GM18907 (cell line): Measurements from ENCODE around the gene TMEM121.

Experiments
- ATAC-seq: cut with Tn5 transposase; IDR thresholded peaks from one replicate; pipeline ENCODE4 v1.9.1; 2021; ENCODE audit warnings: mild to moderate bottlenecking, moderate library complexity; ENCODE audit not compliant: unreplicated experiment

The TMEM121 gene

DNA sequence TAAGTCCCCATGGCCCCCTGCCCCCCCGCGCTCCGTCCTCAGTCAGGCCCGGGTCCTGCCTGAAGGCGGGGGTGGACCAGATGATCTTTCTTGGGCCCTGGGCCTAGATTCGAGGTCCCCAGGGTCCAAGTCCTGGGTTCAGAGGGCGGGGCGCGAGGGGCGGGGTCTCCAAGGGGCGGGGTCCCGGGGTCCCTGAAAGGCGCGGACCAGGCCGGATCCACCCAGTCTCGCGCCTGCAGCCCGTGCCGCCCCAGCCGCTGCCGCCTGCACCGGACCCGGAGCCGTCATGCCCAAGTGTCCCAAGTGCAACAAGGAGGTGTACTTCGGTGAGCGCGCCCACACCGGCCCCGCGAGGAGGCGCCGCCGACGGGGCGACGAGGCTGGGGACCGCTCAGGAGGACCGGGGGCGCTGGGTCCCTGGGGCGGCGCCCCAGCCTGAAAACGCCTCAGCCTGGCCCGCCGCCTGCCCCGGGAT is 39.4 kb upstream of the TMEM121 start:
- ATAC-seq = no peak

GRCh38 chr14:105487449-105487985 is 38.9 kb upstream of the TMEM121 start:
- no peak for ATAC-seq

DNA sequence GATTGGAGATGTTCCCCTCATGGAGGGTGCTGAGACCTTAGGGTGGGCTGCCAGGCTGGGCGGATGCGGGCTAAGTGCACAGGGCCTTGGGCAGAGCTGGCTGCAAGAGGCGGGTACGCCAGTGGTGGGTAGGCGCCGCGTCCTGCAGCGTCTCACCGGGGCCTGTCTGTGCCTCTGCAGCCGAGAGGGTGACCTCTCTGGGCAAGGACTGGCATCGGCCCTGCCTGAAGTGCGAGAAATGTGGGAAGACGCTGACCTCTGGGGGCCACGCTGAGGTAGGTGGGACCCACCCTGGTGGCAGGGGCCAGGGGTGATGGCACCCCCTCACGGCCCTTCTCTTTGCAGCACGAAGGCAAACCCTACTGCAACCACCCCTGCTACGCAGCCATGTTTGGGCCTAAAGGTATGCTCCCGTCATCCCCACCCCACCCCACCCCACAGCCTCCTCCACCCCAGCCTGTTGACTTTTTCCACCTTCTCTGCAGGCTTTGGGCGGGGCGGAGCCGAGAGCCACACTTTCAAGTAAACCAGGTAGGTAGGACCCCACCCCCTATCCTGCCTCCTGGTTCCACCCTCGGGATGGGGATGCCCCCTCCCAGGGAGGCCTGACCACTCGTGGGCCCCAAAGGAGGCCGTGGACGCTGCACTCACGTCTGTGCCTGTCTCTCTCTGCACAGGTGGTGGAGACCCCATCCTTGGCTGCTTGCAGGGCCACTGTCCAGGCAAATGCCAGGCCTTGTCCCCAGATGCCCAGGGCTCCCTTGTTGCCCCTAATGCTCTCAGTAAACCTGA is 38.2 kb upstream of the TMEM121 start:
- no peak for ATAC-seq

GRCh38 chr14:105488781-105489541 is 37.4 kb upstream of the TMEM121 start:
- no peak for ATAC-seq

DNA sequence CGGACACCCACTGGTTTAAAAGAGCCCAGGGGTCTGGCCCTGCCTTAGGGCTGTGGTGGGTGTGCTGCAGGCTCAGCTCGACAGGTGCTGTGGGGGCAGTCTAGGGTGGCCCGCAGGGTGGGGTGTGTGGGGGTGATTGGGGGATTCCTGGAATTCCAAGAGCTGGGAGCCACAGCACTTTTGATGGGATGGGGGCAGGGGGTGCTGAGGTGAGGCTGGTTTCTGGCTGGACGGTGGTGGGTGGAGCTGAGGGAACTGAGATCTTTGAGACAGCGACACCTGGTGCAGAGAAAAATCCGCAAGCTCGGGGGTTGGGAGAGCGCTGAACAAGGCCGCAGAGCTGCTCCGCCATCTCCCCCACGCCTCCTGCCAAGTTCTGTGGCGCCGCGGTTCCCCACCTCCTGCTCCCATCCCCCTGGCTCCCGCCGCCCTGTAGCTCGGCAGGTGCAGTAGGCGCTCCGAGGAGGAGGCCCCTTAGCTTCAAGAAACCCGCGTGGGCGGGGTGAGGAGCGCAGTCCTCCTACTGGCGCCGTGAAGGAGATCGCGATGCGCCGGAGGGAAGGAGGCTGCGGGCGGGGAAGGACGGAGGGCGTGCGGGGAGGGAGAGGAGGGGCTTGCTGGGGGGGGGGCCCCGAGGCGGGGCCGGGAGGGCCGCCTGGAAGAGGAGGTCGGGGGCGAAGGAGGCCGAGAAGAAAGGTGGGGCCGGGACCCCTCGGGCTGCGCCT is 36.7 kb upstream of the TMEM121 start:
- ATAC-seq = no peak

DNA sequence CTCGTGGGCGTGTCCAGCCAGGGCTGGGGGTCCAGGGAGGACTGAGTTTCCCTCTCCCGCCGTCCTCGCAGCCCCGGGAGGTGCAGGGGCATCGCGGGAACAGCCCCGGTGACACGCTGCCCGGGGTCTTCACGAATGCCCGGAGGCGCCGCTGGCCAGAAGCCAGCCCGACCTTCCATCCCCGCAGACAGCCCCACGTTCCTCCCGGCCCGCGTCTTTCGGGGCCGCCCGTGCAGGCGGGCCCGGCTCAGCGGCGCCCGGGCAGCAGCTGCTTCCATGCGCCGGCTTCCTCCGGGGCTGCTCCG is 36.2 kb upstream of the TMEM121 start:
- ATAC-seq = peak; percentile 0

DNA sequence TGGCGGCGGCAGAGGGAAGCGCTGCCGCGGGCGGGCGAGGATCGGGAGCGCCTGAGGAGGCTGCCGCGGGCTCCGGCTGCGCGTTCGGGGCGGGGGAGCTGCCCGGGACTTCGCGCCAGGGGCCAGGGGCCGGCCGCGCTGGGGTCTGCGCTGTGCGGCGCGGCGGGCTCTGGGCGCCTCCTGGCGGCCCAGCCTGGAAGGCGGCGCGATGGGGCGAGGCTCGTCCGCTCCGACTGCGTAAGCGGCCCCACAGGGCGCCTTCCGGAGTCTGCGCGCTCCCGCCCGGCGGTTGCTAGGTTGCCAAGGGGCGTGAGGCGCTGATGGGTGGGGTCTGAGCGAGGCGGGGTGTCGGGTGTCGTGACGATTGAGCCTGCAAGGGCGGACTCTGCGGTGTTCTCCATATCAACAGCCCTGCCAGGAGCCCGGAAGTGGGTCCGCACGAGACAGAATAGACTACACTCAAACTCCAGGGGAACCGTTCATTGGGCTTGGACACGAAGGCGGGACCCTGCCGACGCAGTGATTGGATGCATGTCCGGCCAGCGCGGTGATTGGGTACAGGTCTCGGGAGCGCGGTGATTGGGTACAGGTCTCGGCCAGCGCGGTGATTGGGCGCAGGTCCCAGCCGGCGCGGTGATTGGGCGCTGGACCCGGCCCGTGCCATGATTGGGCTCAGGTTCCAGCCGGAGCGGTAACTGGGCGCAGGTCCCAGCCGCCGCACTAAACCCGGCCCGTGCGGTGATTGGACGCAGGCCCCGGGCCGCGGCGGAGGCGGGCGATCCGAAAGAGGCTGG is 35.6 kb upstream of the TMEM121 start, which contains the start of gene TEDC1:
Gene TEDC1, plus strand, starts transcription at position 675 of the 794 bp plus-strand sequence. CDS start 130 bp downstream, outside the sequence.
- ATAC-seq = peak; percentile 71

DNA sequence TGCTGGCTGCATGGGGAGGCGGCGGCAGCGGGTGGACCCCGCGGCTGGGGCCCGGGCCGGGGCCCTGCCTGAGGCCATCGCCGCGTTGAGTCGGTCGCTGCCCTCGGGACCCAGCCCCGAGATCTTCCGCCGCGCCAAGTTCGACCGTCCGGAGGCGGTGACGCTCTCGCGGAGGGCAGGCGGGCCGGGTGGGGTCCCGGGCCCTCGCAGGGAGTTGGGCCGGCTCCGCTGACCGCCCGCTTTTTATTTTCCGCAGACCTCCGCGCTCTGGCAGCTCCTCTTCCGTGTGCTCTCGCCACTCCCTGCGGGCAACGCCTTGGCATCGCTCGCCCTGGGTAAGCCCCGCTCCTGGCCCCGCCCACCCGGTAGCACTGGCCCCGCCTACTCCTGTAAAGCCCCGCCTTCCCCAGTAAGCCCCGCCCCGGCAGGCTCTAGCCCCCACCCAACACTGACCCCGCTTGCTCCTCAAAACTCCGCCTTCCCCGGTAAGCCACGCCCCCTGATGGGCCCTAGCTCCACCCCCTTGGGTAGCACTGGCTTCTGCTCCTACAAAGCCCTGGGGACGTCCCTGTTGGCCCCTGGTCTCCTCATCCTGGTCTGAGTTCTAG is 34.9 kb upstream of the TMEM121 start:
- ATAC-seq = peak; percentile 14

GRCh38 chr14:105492031-105492970 is 34.1 kb upstream of the TMEM121 start:
- ATAC-seq = no peak

GRCh38 chr14:105492971-105493871 is 33.2 kb upstream of the TMEM121 start:
- ATAC-seq = no peak

- ATAC-seq = no peak
Measured at GRCh38 chr14:105493921-105494605, 32.3 kb upstream of the TMEM121 start.

- no peak for ATAC-seq
Measured at GRCh38 chr14:105494606-105494929, 31.8 kb upstream of the TMEM121 start.

DNA sequence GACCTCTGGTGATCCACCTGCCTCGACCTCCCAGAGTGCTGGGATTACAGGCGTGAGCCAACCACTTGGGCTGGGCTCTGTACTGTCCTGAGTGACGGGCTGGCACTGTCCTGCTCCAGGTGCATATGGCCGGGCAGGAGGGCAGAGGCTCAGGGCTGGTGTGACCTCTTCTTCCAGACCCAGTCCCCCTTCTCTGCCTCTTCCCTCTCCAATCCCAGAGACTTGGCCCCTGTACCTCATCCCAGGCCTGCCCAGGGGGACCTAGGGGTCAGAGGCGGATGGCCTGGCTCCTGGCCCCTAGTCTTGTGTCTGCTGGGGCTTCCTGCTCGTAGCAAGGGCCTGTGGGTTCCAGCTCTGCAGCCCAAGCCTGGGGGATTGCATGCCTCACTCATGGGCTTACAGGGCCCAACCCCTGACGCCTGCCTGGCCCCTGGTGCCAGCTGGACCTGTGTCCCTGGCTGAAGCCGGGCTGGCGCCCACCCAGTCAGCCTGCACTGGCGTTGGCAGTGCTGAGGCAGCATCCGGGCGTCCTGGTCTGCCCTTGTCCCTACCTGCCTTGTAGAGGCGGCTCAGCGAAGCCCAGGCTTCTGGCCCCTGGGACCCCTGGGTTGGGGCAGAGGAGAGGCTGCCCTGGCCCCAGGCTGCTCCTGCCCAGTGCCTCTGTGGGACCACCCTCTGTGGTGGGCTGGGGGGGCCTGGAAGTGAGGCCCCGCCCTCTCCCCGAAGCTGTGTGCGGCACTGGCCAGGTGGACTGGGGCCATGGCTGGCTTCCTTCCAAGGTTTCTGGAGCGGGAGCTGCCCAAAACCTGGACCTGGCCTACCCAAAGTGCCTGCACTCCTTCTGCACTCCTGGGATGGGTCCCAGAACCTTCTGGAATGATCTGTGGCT is 31.0 kb upstream of the TMEM121 start:
- no peak for ATAC-seq

DNA sequence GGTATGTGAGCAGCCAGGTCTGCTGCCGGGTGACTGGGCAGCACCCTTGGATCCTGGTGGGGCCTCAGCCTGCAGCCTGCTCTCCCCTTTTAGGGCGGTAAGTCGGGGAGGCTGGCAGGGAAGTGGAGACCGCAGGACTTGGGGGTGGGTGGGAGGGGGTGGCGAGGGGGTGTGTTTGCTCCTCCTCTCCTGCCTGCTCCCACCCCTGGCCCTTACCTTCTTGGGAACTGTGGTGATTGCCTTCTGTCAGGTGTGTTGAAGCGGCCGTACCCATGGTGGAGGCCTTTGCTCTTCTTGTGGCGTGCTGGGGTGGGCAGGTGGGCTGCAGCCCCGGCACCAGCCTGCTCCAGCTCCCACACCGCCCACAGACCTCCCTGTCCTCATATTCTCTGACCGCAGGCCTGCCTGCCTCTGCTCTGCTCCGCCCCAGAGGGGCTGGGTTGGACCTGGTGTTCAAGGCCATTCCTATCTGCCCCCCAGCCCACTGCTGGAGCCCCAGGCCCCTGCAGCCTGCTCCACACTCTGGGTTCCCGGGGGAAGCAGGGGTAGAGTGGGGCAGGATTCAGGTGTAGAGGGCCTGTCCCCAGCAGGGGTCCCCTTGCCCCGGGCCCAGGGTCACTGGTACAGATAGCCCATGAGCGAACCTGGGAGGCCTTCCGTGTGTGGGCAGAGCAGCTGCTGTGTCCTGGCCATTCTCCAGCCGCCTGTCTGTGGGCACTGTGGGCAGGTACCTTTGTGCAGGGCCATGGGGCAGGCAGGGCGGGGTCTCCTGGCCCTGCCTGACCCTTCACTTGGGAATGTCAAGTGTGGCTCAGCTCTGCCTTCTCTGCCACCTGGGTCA is 30.2 kb upstream of the TMEM121 start:
- no peak for ATAC-seq

DNA sequence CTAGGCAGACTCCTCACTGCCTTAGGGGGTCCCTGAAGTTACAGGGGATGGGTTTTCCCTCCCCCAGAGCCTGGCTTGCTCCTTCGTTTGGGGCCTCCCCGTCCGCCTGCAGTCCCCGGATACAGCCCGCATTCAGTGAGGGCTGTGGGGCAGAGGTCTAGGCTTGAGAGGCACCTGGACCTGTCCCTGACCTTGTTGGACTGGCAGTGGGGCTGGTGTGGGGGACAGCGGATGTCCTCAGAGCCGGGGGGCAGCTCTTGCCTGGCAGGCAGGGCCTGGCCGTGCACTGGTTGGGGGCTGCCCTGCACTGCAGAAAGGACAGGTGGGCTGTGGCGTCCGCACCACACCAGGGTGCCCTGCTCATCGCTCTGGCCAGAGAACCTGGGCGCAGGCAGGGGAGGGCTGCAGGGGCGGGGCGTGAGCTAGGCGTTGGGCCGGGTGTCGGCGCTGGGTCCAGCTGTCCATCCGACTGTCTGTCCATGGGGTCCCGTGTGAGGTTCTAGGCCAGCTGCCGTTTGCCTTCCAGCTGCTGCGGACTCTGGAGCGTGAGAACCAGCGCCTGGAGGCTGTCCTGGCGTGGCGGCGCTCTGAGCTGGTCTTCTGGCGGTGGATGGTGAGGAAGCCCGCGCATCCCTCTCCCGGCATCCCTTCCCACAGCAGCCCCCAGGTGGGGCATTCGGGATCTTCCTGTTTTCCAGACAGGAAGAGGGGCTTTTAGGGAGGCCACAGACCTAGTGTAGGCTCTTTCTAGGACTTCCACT is 29.4 kb upstream of the TMEM121 start:
- no peak for ATAC-seq
